HG03025 (cell line): ENCODE measurements around the gene EID3.
"Not testable (repeated sequence)": the region's sequence is repeated elsewhere in the genome, so short reads cannot be mapped to it uniquely, and the experiment has no call there.

Experiments used
- ATAC-seq: cut with Tn5 transposase; IDR thresholded peaks from one replicate; pipeline ENCODE4 v1.9.1; 2021; ENCODE audit warnings: mild to moderate bottlenecking, moderate library complexity; ENCODE audit not compliant: unreplicated experiment, low FRiP score

EID3 gene

GRCh38 chr12:104310751-104311633 lies 7.5 kb downstream of the EID3 start:
- ATAC-seq = no peak

- no peak for ATAC-seq
Measured at GRCh38 chr12:104312202-104312601, 8.7 kb downstream of the EID3 start.

GRCh38 chr12:104312654-104313053 lies 9.1 kb downstream of the EID3 start:
- no peak for ATAC-seq

GRCh38 chr12:104313568-104314241 lies 10.2 kb downstream of the EID3 start:
- ATAC-seq = no peak

- no peak for ATAC-seq
Measured at GRCh38 chr12:104314242-104314614, 10.7 kb downstream of the EID3 start.

GRCh38 chr12:104315326-104316224 lies 12.0 kb downstream of the EID3 start:
- ATAC-seq = no peak

- no peak for ATAC-seq
Measured at GRCh38 chr12:104316936-104317335, 13.4 kb downstream of the EID3 start.

GRCh38 chr12:104317538-104318210 lies 14.1 kb downstream of the EID3 start:
- ATAC-seq = no peak

GRCh38 chr12:104319028-104319427 lies 15.5 kb downstream of the EID3 start:
- ATAC-seq = no peak

- ATAC-seq = no peak
Measured at GRCh38 chr12:104319918-104320626, 16.5 kb downstream of the EID3 start.

- no peak for ATAC-seq
Measured at GRCh38 chr12:104320627-104321024, 17.1 kb downstream of the EID3 start.

GRCh38 chr12:104321949-104322348 lies 18.4 kb downstream of the EID3 start:
- no peak for ATAC-seq

- not testable (repeated sequence) for ATAC-seq
Measured at GRCh38 chr12:104322533-104322932, 19.0 kb downstream of the EID3 start.

- ATAC-seq = no peak
Measured at GRCh38 chr12:104323899-104324298, 20.4 kb downstream of the EID3 start.

- ATAC-seq = not testable (repeated sequence)
Measured at GRCh38 chr12:104328278-104328677, 24.7 kb downstream of the EID3 start.

- no peak for ATAC-seq
Measured at GRCh38 chr12:104328790-104329189, 25.3 kb downstream of the EID3 start.

- no peak for ATAC-seq
Measured at GRCh38 chr12:104329707-104330532, 26.4 kb downstream of the EID3 start.

GRCh38 chr12:104331376-104331775 lies 27.8 kb downstream of the EID3 start:
- ATAC-seq = no peak

GRCh38 chr12:104332273-104332672 lies 28.7 kb downstream of the EID3 start:
- ATAC-seq = not testable (repeated sequence)
